Kidney epithelial cell (primary cell): ENCODE data around the gene CDKAL1. TPM values are rescaled to one million over a fixed set of nuclear protein-coding genes. Genes with fewer than 3 reads are reported as not detected.

Experiments
- DNase-seq: peaks from one replicate; pipeline ENCODE4 v3.0.0-alpha.2; 2010; ENCODE audit warnings: low read depth
- H3K27me3 ChIP-seq: 2 replicates; pipeline ENCODE4 v1.6.0; 2011; ENCODE audit warnings: low read length; ENCODE audit not compliant: control insufficient read depth, insufficient read depth
- H3K36me3 ChIP-seq: 2 replicates; pipeline ENCODE4 v1.5.1; 2011; ENCODE audit warnings: low read length; ENCODE audit not compliant: control insufficient read depth, insufficient read depth
- H3K4me3 ChIP-seq: 2 replicates; pipeline ENCODE4 v1.5.1; 2011; ENCODE audit warnings: low read depth, mild to moderate bottlenecking, control low read depth, low read length
- total RNA-seq: library from RNA; depleted of rRNA; stranded (reverse); fragments of >200 nt; gene quantifications from 2 replicates; pipeline ENCODE4 v1.2.3, GENCODE V29; 2015
- TF ChIP-seq, protein P1 (sequence below): IDR thresholded peaks from 2 replicates; pipeline ENCODE4 v1.5.1; 2011; ENCODE audit warnings: mild to moderate bottlenecking, moderate library complexity, low read length, control low read depth, inconsistent platforms; ENCODE audit not compliant: insufficient read depth, poor library complexity, severe bottlenecking

CDKAL1 gene
- total RNA-seq, 1 donor from 2014 or later, result 15.0 TPM

DNA sequence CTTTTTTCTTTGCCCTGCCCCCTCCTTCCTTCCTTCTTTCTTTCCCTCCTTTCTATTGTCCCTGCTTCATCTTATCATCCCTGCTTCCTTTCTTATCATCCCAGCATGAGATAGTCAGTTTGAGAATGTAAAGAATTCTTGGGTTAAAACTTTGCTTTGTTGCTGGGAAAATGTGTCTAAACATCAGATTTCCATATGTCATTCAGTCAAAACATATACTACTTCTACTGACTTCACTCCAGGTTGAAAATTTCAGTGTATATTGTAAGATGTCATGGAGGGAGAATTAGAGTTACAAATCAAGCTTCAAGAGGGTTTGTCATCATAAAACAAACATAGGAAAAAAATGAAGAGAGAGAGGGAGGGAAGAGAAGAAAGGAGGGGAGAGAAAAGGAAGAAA, 700.9 kb downstream of the CDKAL1 start:
- no peak for DNase-seq
- TF ChIP-seq, protein P1, sequence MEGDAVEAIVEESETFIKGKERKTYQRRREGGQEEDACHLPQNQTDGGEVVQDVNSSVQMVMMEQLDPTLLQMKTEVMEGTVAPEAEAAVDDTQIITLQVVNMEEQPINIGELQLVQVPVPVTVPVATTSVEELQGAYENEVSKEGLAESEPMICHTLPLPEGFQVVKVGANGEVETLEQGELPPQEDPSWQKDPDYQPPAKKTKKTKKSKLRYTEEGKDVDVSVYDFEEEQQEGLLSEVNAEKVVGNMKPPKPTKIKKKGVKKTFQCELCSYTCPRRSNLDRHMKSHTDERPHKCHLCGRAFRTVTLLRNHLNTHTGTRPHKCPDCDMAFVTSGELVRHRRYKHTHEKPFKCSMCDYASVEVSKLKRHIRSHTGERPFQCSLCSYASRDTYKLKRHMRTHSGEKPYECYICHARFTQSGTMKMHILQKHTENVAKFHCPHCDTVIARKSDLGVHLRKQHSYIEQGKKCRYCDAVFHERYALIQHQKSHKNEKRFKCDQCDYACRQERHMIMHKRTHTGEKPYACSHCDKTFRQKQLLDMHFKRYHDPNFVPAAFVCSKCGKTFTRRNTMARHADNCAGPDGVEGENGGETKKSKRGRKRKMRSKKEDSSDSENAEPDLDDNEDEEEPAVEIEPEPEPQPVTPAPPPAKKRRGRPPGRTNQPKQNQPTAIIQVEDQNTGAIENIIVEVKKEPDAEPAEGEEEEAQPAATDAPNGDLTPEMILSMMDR, result no peak

DNA sequence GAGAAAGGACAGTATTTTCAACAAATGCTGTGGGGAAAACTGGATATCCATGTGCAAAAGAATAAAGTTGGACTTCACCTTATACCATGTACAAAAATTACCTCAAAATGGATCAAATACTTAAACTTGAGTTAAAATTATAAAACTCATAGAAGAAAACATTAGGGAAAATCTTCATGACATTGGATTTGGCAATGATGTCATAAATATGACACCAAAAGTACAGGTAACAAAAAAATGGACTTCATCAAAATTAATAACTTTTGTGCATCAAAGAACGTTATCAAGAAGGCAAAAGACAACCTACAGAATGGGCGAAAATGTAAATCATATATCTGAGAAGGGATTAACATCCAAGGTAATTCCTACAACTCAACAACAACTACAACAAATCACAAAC, 704.0 kb downstream of the CDKAL1 start:
- DNase-seq, result no peak
- TF ChIP-seq, protein P1, result no peak
- no peaks in the 10 kb centered on the region for H3K36me3 ChIP-seq
- no peaks in the 10 kb centered on the region for H3K27me3 ChIP-seq
- H3K4me3 ChIP-seq, result no peak overlapping the region

More for the DNA sequence above, 700.9 kb downstream of the CDKAL1 start:
- Histone ChIP-seq H3K36me3 (no peaks in the 10 kb centered on the region), H3K4me3 (no peak overlapping the region), H3K27me3 (no peaks in the 10 kb centered on the region)

DNA sequence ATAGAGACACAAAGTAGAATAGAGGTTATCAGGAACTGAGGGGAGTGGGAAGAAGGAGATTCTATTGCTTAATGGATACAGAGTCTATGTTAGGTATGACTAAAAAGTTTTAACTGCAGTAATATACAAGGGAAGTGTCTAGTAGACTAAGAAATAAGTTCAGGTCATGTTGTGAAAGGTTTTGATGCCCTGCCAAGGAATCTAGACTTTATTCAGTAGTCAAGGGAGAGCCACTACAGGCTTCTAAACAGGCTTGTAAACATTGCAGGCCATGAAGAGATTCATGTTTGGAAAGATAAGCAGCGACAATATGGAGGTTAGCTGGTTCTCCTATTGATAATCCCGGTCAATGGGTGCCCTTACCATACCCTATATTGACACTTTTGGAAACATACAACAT, 706.5 kb downstream of the CDKAL1 start:
- no peak for DNase-seq
- H3K27me3 ChIP-seq, result no peaks in the 10 kb centered on the region
- H3K4me3 ChIP-seq, result no peak overlapping the region
- no peaks in the 10 kb centered on the region for H3K36me3 ChIP-seq
- TF ChIP-seq, protein P1, result no peak

DNA sequence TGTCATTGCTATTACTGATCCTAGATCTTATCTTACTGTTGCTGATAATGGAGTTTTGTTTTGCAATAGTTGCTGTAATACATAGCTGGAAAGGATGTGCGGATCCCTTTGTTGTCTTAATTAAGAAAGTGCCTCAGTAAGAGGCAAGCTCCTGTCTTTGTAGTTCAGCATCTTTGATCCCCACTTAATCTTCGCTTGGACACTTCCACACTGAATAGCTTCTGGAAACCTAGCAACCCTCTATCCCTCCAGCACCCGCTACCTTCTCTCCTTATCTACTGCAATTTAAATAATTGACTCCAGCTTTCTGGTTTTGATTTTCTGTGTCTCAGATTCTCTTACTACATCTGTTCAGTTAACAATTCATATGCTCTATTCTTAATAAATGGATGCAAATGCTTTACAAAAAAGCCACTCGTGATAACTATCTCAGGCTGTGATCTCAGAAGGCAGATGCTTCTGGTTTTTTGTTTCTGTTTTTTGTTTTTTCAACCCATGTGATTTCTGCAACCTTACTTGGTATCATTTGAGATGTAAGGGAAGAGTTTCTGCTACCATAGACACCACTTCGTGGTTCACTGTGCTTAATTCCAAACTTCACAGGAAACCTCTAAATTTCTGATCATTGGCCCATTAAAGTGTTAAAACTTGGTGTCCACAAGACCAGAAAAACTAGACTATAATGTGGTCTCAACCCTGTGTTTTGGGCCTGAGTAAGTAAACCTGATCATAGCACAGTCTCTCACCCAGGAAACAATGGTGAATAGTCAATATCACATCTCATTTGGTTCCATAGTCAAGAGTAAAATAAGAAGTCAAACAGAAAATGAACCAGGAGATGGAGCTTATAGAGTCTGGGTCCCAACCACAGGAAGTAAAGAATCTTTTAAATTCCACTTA, 707.2 kb downstream of the CDKAL1 start:
- H3K4me3 ChIP-seq, result no peak overlapping the region
- no peaks in the 10 kb centered on the region for H3K27me3 ChIP-seq
- H3K36me3 ChIP-seq, result no peaks in the 10 kb centered on the region
- TF ChIP-seq, protein P1, result no peak
- no peak for DNase-seq

DNA sequence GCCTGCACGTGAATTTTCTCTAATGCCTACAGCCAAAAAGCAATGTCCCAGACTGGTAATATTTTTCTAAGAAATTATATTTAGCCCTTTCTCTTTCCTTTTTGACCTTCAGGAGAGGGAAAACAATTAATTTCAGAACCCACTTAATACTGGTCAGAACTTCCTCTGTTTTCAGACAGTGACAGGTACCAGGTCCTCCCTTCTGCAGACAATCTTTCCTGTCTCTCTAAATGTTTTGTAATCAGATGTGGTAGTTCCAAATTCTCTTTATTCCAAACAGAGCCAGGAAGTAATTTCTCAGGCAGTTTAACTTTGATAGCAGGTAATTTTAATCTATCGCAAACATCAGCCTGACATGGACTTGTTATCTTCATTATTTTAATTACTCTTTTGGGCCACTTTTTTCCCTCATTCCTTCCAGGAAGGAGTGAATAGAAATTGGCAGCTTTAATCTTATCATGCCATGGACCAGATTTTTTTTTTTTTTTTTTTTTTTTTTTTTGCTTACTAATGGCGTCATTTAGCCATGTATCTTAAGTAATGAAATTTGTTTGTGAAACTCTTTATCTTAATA, 710.7 kb downstream of the CDKAL1 start:
- TF ChIP-seq, protein P1, result no peak
- no peaks in the 10 kb centered on the region for H3K27me3 ChIP-seq
- no peak overlapping the region for H3K4me3 ChIP-seq
- no peaks in the 10 kb centered on the region for H3K36me3 ChIP-seq
- DNase-seq, result no peak
